Neuronal stem cell (in vitro differentiated cells): ENCODE measurements around the gene SLC25A40.
"Not testable (repeated sequence)": the region's sequence is repeated elsewhere in the genome, so short reads cannot be mapped to it uniquely, and the experiment has no call there.

Experiments
- DNase-seq: peaks from one replicate; pipeline ENCODE4 v3.0.0-alpha.2; 2013; ENCODE audit warnings: low spot score
- H2AFZ ChIP-seq: one replicate; pipeline ENCODE4 v1.6.1; 2013; ENCODE audit warnings: mild to moderate bottlenecking, low read length, inconsistent platforms
- H2AK5ac ChIP-seq: 2 replicates; pipeline ENCODE4 v1.6.1; 2013; ENCODE audit warnings: low read depth, mild to moderate bottlenecking, inconsistent platforms, low read length, moderate library complexity, mixed read lengths
- H2BK120ac ChIP-seq: 2 replicates; pipeline ENCODE4 v1.6.1; 2013; ENCODE audit warnings: low read depth, mild to moderate bottlenecking, inconsistent platforms, low read length, moderate library complexity, mixed read lengths
- H2BK12ac ChIP-seq: one replicate; pipeline ENCODE4 v1.6.1; 2013; ENCODE audit warnings: low read length, inconsistent platforms
- H2BK15ac ChIP-seq: 2 replicates; pipeline ENCODE4 v1.6.1; 2013; ENCODE audit warnings: mild to moderate bottlenecking, low read length, inconsistent platforms, mixed read lengths
- H2BK5ac ChIP-seq: one replicate; pipeline ENCODE4 v1.6.1; 2013; ENCODE audit warnings: inconsistent platforms, mild to moderate bottlenecking, low read length, moderate library complexity
- H3K14ac ChIP-seq: one replicate; pipeline ENCODE4 v1.6.1; 2013; ENCODE audit warnings: low read length, inconsistent platforms
- H3K18ac ChIP-seq: 2 replicates; pipeline ENCODE4 v1.6.1; 2013; ENCODE audit warnings: low read length, inconsistent platforms
- H3K23ac ChIP-seq: 2 replicates; pipeline ENCODE4 v1.6.1; 2013; ENCODE audit warnings: low read depth, mild to moderate bottlenecking, mixed read lengths, low read length, inconsistent platforms; ENCODE audit not compliant: poor library complexity
- H3K27ac ChIP-seq: replicated peaks from 3 replicates; pipeline ENCODE4 v1.5.1; 2013; ENCODE audit warnings: low read length, inconsistent platforms
- H3K27me3 ChIP-seq, 3 experiments: 2 replicates each; pipeline ENCODE4 v1.6.1; 2013; ENCODE audit warnings: low read length in 3 of 3, mild to moderate bottlenecking in 2 of 3, inconsistent platforms in 1 of 3, low read depth in 1 of 3, mixed read lengths in 1 of 3, moderate library complexity in 1 of 3; ENCODE audit not compliant: control insufficient read depth in 3 of 3, insufficient read depth in 3 of 3
- H3K36me3 ChIP-seq, 2 donors: replicated peaks in 1 of 2; 2 replicates each; pipeline ENCODE4 v1.6.1; 2013; ENCODE audit warnings: low read length in 2 of 2; ENCODE audit not compliant: control insufficient read depth in 2 of 2, insufficient read depth in 2 of 2
- H3K4ac ChIP-seq: 2 replicates; pipeline ENCODE4 v1.6.1; 2013; ENCODE audit warnings: inconsistent platforms, mild to moderate bottlenecking, low read length, moderate library complexity
- H3K4me1 ChIP-seq, 2 donors: 1 replicate in 1 of 2; 2 replicates in 1 of 2; pipeline ENCODE4 v1.6.1; 2013; ENCODE audit warnings: low read length in 2 of 2, low read depth in 1 of 2; ENCODE audit not compliant: control insufficient read depth in 2 of 2, insufficient read depth in 1 of 2
- H3K4me2 ChIP-seq: one replicate; pipeline ENCODE4 v1.6.1; 2013; ENCODE audit warnings: mild to moderate bottlenecking, low read length, inconsistent platforms; ENCODE audit not compliant: insufficient read depth, poor library complexity, severe bottlenecking
- H3K4me3 ChIP-seq, 2 donors: 2 replicates each; pipeline ENCODE4 v1.5.1; 2013; ENCODE audit warnings: low read length in 2 of 2, mild to moderate bottlenecking in 2 of 2, inconsistent platforms in 1 of 2, moderate library complexity in 1 of 2
- H3K79me1 ChIP-seq: one replicate; pipeline ENCODE4 v1.6.1; 2013; ENCODE audit warnings: low read depth, mild to moderate bottlenecking, inconsistent platforms, low read length, moderate library complexity
- H3K9ac ChIP-seq: one replicate; pipeline ENCODE4 v1.6.1; 2013; ENCODE audit warnings: mild to moderate bottlenecking, low read depth, low read length, inconsistent platforms; ENCODE audit not compliant: poor library complexity
- H3K9me3 ChIP-seq, 2 donors: replicated peaks in 1 of 2; 2 replicates each; pipeline versions ENCODE3 to v1.6.1; 2013; ENCODE audit warnings: low read length in 2 of 2, mild to moderate bottlenecking in 2 of 2, inconsistent platforms in 1 of 2, low read depth in 1 of 2, mixed read lengths in 1 of 2, moderate library complexity in 1 of 2; ENCODE audit not compliant: control insufficient read depth in 2 of 2, insufficient read depth in 1 of 2
- H4K8ac ChIP-seq: one replicate; pipeline ENCODE4 v1.6.1; 2013; ENCODE audit warnings: low read depth, mild to moderate bottlenecking, inconsistent platforms, low read length, moderate library complexity
- H4K91ac ChIP-seq: one replicate; pipeline ENCODE4 v1.6.1; 2013; ENCODE audit warnings: low read length, low read depth, mild to moderate bottlenecking, inconsistent platforms; ENCODE audit not compliant: poor library complexity
- WGBS, 2 donors: extraction: QIAGEN DNeasy Blood & Tissue Kit; methylation state at CpG; one replicate each; pipeline ENCODE4 v1.1.7; 2013; ENCODE audit warnings: missing lambda C conversion rate in 2 of 2, mixed read lengths in 1 of 2; ENCODE audit not compliant: insufficient read length in 2 of 2, insufficient replicate concordance in 1 of 2; ENCODE audit errors: extremely low coverage in 2 of 2; 5-methylcytosine and 5-hydroxymethylcytosine counted together

The SLC25A40 gene

DNA sequence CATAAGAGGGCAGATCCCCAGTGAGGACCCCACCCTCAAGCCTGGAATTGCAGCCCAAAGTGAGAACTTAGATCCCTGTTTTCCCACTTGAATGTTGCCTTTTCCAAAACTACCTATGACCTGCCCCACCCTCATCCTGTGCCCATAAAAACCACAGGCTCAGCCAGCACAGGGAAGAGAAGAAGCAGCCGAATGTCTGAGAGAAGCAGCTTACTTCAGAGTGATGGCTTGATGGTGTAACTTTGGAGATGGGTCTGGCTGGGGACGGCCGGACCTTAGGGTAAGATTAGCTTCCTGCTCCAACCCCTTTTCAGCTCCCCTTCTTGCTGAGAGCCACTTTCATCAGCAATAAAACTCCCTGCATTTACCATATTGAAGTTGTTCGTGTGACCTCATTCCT, 5.7 kb downstream of the SLC25A40 start:
- Histone ChIP-seq H3K4me1 (no peaks in the 10 kb centered on the region), H3K4me3 (peak overlapping the region in 1 of 2 donors; percentile 46), H4K8ac (no peak overlapping the region), H3K9ac (no peak overlapping the region), H3K9me3 (peaks cover 17 to 81% of the 10 kb centered on the region in 2 donors), H3K23ac (peak overlapping the region; percentile 31), H3K27me3 (no peaks in the 10 kb centered on the region), H2AK5ac (no peak overlapping the region), H3K14ac (no peak overlapping the region), H3K36me3 (peaks cover 7 to 52% of the 10 kb centered on the region in 2 donors), H4K91ac (no peak overlapping the region), H3K27ac (no peak overlapping the region), H2BK12ac (no peak overlapping the region), H3K79me1 (peaks cover 1% of the 10 kb centered on the region), H2BK15ac (no peak overlapping the region), H2BK5ac (no peak overlapping the region), H2BK120ac (no peak overlapping the region), H3K4ac (no peak overlapping the region), H3K4me2 (no peak overlapping the region), H3K18ac (no peak overlapping the region), H2AFZ (no peak overlapping the region)
- no peak for DNase-seq
- no CpG with 5 or more reads among the region's 4 CpGs for WGBS, 2 donors

GRCh38 chr7:87866533-87866932, 9.6 kb downstream of the SLC25A40 start:
- not testable (repeated sequence) for H3K27me3 ChIP-seq, H2BK5ac ChIP-seq, H3K4me1 ChIP-seq, H3K79me1 ChIP-seq, H2BK15ac ChIP-seq, H3K18ac ChIP-seq, H2AFZ ChIP-seq, H4K91ac ChIP-seq, H3K4ac ChIP-seq, H2AK5ac ChIP-seq, H3K9ac ChIP-seq, H3K27ac ChIP-seq, H3K4me3 ChIP-seq, H3K23ac ChIP-seq, DNase-seq, H3K14ac ChIP-seq, H2BK12ac ChIP-seq, H4K8ac ChIP-seq, H3K4me2 ChIP-seq, H2BK120ac ChIP-seq
- Histone ChIP-seq H3K36me3 (peaks cover 7 to 77% of the 10 kb centered on the region in 2 donors), H3K9me3 (peaks cover 17 to 82% of the 10 kb centered on the region in 2 donors)
- WGBS, 2 donors: no CpG with 5 or more reads among the region's 6 CpGs

DNA sequence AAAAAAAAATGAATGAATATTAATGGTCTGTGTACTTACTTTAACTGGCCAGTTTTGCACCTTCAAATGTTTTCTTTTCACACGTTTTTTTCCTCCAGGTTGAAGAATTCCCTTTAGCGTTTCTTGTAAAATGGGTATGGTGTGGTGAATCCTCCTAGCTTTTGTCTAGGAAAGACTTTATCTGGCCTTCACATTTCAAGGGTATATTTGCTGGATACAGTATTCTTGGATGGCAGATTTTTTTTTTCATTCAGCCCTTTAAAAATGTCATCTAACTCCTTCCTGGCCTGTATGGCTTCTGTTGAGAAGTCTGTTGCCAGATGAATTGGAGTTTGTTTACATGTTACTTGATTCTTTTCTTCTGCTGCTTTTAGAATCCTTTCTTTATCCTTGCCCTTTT, 10.1 kb downstream of the SLC25A40 start:
- Histone ChIP-seq H4K91ac (no peak overlapping the region), H3K4me2 (no peak overlapping the region), H3K9me3 (peaks cover 15 to 77% of the 10 kb centered on the region in 2 donors), H3K23ac (no peak overlapping the region), H2BK5ac (no peak overlapping the region), H2BK120ac (no peak overlapping the region), H3K36me3 (peaks cover 7 to 73% of the 10 kb centered on the region in 2 donors), H3K27ac (no peak overlapping the region), H3K18ac (no peak overlapping the region), H3K27me3 (no peaks in the 10 kb centered on the region), H3K9ac (no peak overlapping the region), H3K4ac (no peak overlapping the region), H3K79me1 (peaks cover 1% of the 10 kb centered on the region), H2BK15ac (no peak overlapping the region), H2AK5ac (no peak overlapping the region), H3K4me3 (no peak overlapping the region), H3K4me1 (no peaks in the 10 kb centered on the region), H2BK12ac (no peak overlapping the region), H2AFZ (no peak overlapping the region), H4K8ac (no peak overlapping the region), H3K14ac (no peak overlapping the region)
- no CpG with 5 or more reads among the region's 2 CpGs for WGBS, 2 donors
- DNase-seq: no peak

- Histone ChIP-seq H2BK5ac (no peak overlapping the region), H3K4me3 (no peak overlapping the region), H3K79me1 (no peaks in the 10 kb centered on the region), H3K27ac (no peak overlapping the region), H3K4ac (no peak overlapping the region), H2AFZ (no peak overlapping the region), H3K36me3 (peaks cover 0 to 84% of the 10 kb centered on the region in 2 donors), H3K4me1 (no peaks in the 10 kb centered on the region), H3K18ac (no peak overlapping the region), H2AK5ac (no peak overlapping the region), H2BK120ac (no peak overlapping the region), H2BK15ac (no peak overlapping the region), H3K4me2 (no peak overlapping the region), H3K9ac (no peak overlapping the region), H4K91ac (no peak overlapping the region), H4K8ac (no peak overlapping the region), H3K9me3 (peaks cover 0 to 17% of the 10 kb centered on the region in 2 donors), H3K27me3 (no peaks in the 10 kb centered on the region), H3K14ac (no peak overlapping the region), H2BK12ac (no peak overlapping the region), H3K23ac (no peak overlapping the region)
- no CpG with 5 or more reads among the region's 3 CpGs for WGBS, 2 donors
- no peak for DNase-seq
These were observed 17.6 kb downstream of the SLC25A40 start for GRCh38 chr7:87858417-87859100.
